Neural cell (in vitro differentiated cells): ENCODE measurements around the gene RHOT1. TPM values are rescaled to one million over a fixed set of nuclear protein-coding genes. Genes with fewer than 3 reads are reported as not detected.

Experiments used
- H2AFZ ChIP-seq: fragments of 200-600, 300-800 bp; sonication (generic), shearing (Covaris generic); 2 replicates; pipeline ENCODE4 v1.6.0; 2014; ENCODE audit warnings: low read depth, mild to moderate bottlenecking, antibody characterized with exemption, low read length, moderate library complexity
- H3F3A ChIP-seq: fragments of 200-600 bp; shearing (Covaris generic); 2 replicates; pipeline ENCODE4 v1.6.1; 2016; ENCODE audit warnings: mild to moderate bottlenecking, moderate library complexity, mixed read lengths, antibody characterized with exemption, low read length; ENCODE audit not compliant: insufficient read depth, poor library complexity, severe bottlenecking
- H3K27ac ChIP-seq: fragments of 200-600, 300-800 bp; sonication (generic), shearing (Covaris generic); 2 replicates; pipeline ENCODE4 v1.5.1; 2014; ENCODE audit warnings: mild to moderate bottlenecking, low read length, moderate library complexity
- H3K27me3 ChIP-seq: fragments of 300-800, 200-600 bp; sonication (generic), shearing (Covaris generic); 2 replicates; pipeline ENCODE4 v1.6.0; 2014; ENCODE audit warnings: mild to moderate bottlenecking, low read depth, low read length, moderate library complexity; ENCODE audit not compliant: insufficient read depth
- H3K36me3 ChIP-seq: fragments of 300-800, 200-600 bp; sonication (generic), shearing (Covaris generic); 2 replicates; pipeline ENCODE4 v1.5.1; 2014; ENCODE audit warnings: mild to moderate bottlenecking, antibody characterized with exemption, low read length, moderate library complexity; ENCODE audit not compliant: insufficient read depth
- H3K4me2 ChIP-seq: fragments of 300-800, 200-600 bp; sonication (generic), shearing (Covaris generic); 2 replicates; pipeline ENCODE4 v1.6.0; 2014; ENCODE audit warnings: mild to moderate bottlenecking, low read length
- H3K4me3 ChIP-seq: fragments of 300-800, 200-600 bp; sonication (generic), shearing (Covaris generic); 2 replicates; pipeline ENCODE4 v1.5.1; 2014; ENCODE audit warnings: mild to moderate bottlenecking, low read length, moderate library complexity
- H3K79me2 ChIP-seq: fragments of 200-600 bp; shearing (Covaris generic); replicated peaks from 2 replicates; pipeline ENCODE4 v1.6.0; 2014; ENCODE audit warnings: mild to moderate bottlenecking, low read length, moderate library complexity; ENCODE audit not compliant: insufficient read depth
- H3K9ac ChIP-seq: fragments of 300-800, 200-600 bp; sonication (generic), shearing (Covaris generic); 2 replicates; pipeline ENCODE4 v1.6.1; 2016; ENCODE audit warnings: mild to moderate bottlenecking, low read length, mixed read lengths
- H3K9me2 ChIP-seq: fragments of 200-600 bp; shearing (Covaris generic); 2 replicates; pipeline ENCODE4 v1.6.1; 2016; ENCODE audit warnings: mild to moderate bottlenecking, low read length, mixed read lengths; ENCODE audit not compliant: insufficient read depth
- H3K9me3 ChIP-seq: fragments of 200-600, 300-800 bp; sonication (generic), shearing (Covaris generic); 2 replicates; pipeline ENCODE4 v1.6.1; 2016; ENCODE audit warnings: mild to moderate bottlenecking, mixed run types, low read length, moderate library complexity, mixed read lengths
- H4K20me1 ChIP-seq: fragments of 200-600 bp; shearing (Covaris generic); 2 replicates; pipeline ENCODE4 v1.6.1; 2016; ENCODE audit warnings: mild to moderate bottlenecking, mixed run types; ENCODE audit not compliant: insufficient read depth
- EP300 ChIP-seq: fragments of 450-650 bp; conservative IDR thresholded peaks from 2 replicates; pipeline ENCODE4 v1.6.1; 2014; ENCODE audit warnings: antibody characterized with exemption, mild to moderate bottlenecking, moderate library complexity; ENCODE audit not compliant: poor library complexity, severe bottlenecking
- EZH2 ChIP-seq: fragments of 200-600, 300-800 bp; shearing (Covaris generic), sonication (generic); IDR thresholded peaks from 2 replicates; pipeline ENCODE4 v1.6.1; 2014; ENCODE audit warnings: antibody characterized with exemption, low read length, borderline replicate concordance, mild to moderate bottlenecking; ENCODE audit not compliant: insufficient read depth, poor library complexity, severe bottlenecking
- MXI1 ChIP-seq: fragments of 450-650 bp; conservative IDR thresholded peaks from 2 replicates; pipeline ENCODE4 v1.6.1; 2014; ENCODE audit warnings: antibody characterized with exemption, mild to moderate bottlenecking; ENCODE audit not compliant: poor library complexity, severe bottlenecking
- POLR2AphosphoS5 ChIP-seq: IDR thresholded peaks from 2 replicates; pipeline ENCODE4 v1.6.1; 2012
- RAD21 ChIP-seq: fragments of 450-650 bp; conservative IDR thresholded peaks from 2 replicates; pipeline ENCODE4 v1.6.1; 2014; ENCODE audit warnings: antibody characterized with exemption, mild to moderate bottlenecking, moderate library complexity
- SMC3 ChIP-seq: fragments of 450-650 bp; conservative IDR thresholded peaks from 2 replicates; pipeline ENCODE4 v1.6.1; 2014; ENCODE audit warnings: antibody characterized with exemption, mild to moderate bottlenecking, moderate library complexity; ENCODE audit not compliant: poor library complexity
- TAF1 ChIP-seq: IDR thresholded peaks from 2 replicates; pipeline ENCODE4 v1.6.1; 2012; ENCODE audit warnings: low read depth
- polyA plus RNA-seq: library from polyadenylated mRNA; depleted of rRNA; stranded (reverse); fragments of >200 nt; gene quantifications from 2 replicates; pipeline ENCODE4 v1.2.3, GENCODE V29; 2014
- TF ChIP-seq, protein P1 (sequence below): IDR thresholded peaks from 2 replicates; pipeline ENCODE4 v1.6.1; 2012; ENCODE audit warnings: borderline replicate concordance
- TF ChIP-seq, protein P2 (sequence below): fragments of 450-650 bp; IDR thresholded peaks from 2 replicates; pipeline ENCODE4 v1.5.1; 2014; ENCODE audit warnings: antibody characterized with exemption, mild to moderate bottlenecking, moderate library complexity; ENCODE audit not compliant: poor library complexity, severe bottlenecking

The RHOT1 gene
- polyA plus RNA-seq, 1 donor from 2014 or later = 99.1 TPM

DNA sequence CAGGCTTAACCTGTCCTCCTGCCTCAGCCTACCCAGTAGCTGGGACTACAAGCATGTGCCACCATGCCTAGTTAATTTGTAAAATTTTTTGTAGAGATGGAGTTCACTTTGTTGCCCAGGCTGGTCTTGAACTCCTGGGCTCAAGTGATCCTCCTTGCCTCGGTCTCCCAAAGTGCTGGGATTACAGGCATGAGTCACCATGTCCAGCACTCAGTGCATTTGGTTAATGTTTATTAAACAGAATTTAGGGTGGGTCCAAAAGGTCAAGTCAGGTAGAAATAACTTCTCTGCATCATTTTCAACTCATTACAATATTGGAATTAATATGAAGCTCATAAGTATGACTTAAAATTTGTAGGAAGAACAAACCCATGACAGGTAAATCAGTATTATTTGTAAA is 55.7 kb downstream of the RHOT1 start:
- H3K27me3 ChIP-seq = no peaks in the 10 kb centered on the region
- no peaks in the 10 kb centered on the region for H4K20me1 ChIP-seq
- no peaks in the 10 kb centered on the region for H3K79me2 ChIP-seq
- H3K4me3 ChIP-seq = no peak overlapping the region
- no peaks in the 10 kb centered on the region for H3K9me2 ChIP-seq
- no peaks in the 10 kb centered on the region for H3K36me3 ChIP-seq
- H3F3A ChIP-seq = no peaks in the 10 kb centered on the region
- H2AFZ ChIP-seq = no peak overlapping the region
- TF ChIP-seq, protein P1, sequence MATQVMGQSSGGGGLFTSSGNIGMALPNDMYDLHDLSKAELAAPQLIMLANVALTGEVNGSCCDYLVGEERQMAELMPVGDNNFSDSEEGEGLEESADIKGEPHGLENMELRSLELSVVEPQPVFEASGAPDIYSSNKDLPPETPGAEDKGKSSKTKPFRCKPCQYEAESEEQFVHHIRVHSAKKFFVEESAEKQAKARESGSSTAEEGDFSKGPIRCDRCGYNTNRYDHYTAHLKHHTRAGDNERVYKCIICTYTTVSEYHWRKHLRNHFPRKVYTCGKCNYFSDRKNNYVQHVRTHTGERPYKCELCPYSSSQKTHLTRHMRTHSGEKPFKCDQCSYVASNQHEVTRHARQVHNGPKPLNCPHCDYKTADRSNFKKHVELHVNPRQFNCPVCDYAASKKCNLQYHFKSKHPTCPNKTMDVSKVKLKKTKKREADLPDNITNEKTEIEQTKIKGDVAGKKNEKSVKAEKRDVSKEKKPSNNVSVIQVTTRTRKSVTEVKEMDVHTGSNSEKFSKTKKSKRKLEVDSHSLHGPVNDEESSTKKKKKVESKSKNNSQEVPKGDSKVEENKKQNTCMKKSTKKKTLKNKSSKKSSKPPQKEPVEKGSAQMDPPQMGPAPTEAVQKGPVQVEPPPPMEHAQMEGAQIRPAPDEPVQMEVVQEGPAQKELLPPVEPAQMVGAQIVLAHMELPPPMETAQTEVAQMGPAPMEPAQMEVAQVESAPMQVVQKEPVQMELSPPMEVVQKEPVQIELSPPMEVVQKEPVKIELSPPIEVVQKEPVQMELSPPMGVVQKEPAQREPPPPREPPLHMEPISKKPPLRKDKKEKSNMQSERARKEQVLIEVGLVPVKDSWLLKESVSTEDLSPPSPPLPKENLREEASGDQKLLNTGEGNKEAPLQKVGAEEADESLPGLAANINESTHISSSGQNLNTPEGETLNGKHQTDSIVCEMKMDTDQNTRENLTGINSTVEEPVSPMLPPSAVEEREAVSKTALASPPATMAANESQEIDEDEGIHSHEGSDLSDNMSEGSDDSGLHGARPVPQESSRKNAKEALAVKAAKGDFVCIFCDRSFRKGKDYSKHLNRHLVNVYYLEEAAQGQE = no peak
- TF ChIP-seq MXI1 (no peak), EP300 (no peak), TAF1 (no peak), EZH2 (no peak), SMC3 (no peak), POLR2AphosphoS5 (no peak), RAD21 (no peak)
- TF ChIP-seq, protein P2, sequence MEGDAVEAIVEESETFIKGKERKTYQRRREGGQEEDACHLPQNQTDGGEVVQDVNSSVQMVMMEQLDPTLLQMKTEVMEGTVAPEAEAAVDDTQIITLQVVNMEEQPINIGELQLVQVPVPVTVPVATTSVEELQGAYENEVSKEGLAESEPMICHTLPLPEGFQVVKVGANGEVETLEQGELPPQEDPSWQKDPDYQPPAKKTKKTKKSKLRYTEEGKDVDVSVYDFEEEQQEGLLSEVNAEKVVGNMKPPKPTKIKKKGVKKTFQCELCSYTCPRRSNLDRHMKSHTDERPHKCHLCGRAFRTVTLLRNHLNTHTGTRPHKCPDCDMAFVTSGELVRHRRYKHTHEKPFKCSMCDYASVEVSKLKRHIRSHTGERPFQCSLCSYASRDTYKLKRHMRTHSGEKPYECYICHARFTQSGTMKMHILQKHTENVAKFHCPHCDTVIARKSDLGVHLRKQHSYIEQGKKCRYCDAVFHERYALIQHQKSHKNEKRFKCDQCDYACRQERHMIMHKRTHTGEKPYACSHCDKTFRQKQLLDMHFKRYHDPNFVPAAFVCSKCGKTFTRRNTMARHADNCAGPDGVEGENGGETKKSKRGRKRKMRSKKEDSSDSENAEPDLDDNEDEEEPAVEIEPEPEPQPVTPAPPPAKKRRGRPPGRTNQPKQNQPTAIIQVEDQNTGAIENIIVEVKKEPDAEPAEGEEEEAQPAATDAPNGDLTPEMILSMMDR = no peak
- no peak overlapping the region for H3K27ac ChIP-seq
- no peaks in the 10 kb centered on the region for H3K9me3 ChIP-seq
- no peak overlapping the region for H3K9ac ChIP-seq
- H3K4me2 ChIP-seq = no peak overlapping the region

DNA sequence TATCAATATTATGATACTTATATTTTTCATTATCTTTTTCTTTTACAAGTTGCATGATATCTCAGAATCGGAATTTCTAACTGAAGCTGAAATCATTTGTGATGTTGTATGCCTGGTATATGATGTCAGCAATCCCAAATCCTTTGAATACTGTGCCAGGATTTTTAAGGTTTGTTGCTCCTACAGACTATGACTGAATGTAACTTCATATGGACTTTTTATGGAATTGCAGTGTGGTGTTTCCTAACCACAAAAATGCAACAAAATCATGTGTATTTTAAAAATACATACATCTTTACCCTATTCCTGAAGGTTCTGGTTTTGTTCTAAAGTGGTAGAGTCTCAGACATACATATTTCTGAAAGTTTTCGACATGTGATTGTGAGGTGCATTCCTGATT is 64.6 kb downstream of the RHOT1 start:
- Histone ChIP-seq H4K20me1 (no peaks in the 10 kb centered on the region), H3K27ac (no peak overlapping the region), H3K79me2 (no peaks in the 10 kb centered on the region), H3K9me3 (no peaks in the 10 kb centered on the region), H3K27me3 (no peaks in the 10 kb centered on the region), H3K9ac (no peak overlapping the region), H3K36me3 (peaks cover 5% of the 10 kb centered on the region), H2AFZ (no peak overlapping the region), H3K4me3 (no peak overlapping the region), H3F3A (no peaks in the 10 kb centered on the region), H3K9me2 (no peaks in the 10 kb centered on the region), H3K4me2 (no peak overlapping the region)
- no peak for TF ChIP-seq SMC3
- TF ChIP-seq MXI1 = no peak
- no peak for TF ChIP-seq EZH2
- no peak for TF ChIP-seq RAD21
- TF ChIP-seq TAF1 = no peak
- no peak for TF ChIP-seq EP300
- TF ChIP-seq, protein P1 = no peak
- TF ChIP-seq, protein P2 = no peak
- no peak for TF ChIP-seq POLR2AphosphoS5
